HepG2 (cell line): ENCODE measurements around the gene BMF. TPM values are rescaled to one million over a fixed set of nuclear protein-coding genes. Genes with fewer than 3 reads are reported as not detected.

Source experiments
- ATAC-seq: fragments of 200-7000 bp; cut with Tn5 transposase; 3 replicates; pipeline ENCODE4 v1.9.1; 2020; ENCODE audit warnings: mild to moderate bottlenecking, moderate library complexity
- BruUV-seq: library from RNA; stranded (reverse); fragments of 400-500 nt; replicated peaks from 2 replicates; lab custom pipeline; 2021; lab: Mats Ljungman, UMichigan
- CTCF ChIA-PET: fragments of 300-600 bp; formaldehyde crosslinking; extraction: SDS; loops from one replicate; lab custom pipeline; 2021; ENCODE audit warnings: low total read pairs, inconsistent platforms, low intra/inter-chr PET ratio; lab: Yijun Ruan, JAX
- POLR2A ChIA-PET: fragments of 350-600 bp; sonication (Branson Sonifier 250); formaldehyde crosslinking; loops from one replicate; lab custom pipeline; 2020; ENCODE audit warnings: antibody characterized with exemption, inconsistent platforms; lab: Yijun Ruan, JAX
- DNase-seq: peaks from one replicate; pipeline ENCODE4 v3.0.0-alpha.2; 2015; ENCODE audit warnings: low spot score
- FAIRE-seq: peaks from 3 replicates; lab custom pipeline; 2011; peaks lifted over from hg19 to GRCh38; lab: Jason Lieb, UNC
- H2AFZ ChIP-seq: one replicate; pipeline ENCODE4 v1.6.1; 2011; ENCODE audit warnings: low read length, inconsistent platforms
- H3K27ac ChIP-seq: fragments of 300-600 bp; 3 replicates; pipeline ENCODE4 v1.8.0; 2011; ENCODE audit warnings: mixed run types, mild to moderate bottlenecking, mixed read lengths, low read length, inconsistent platforms; ENCODE audit not compliant: insufficient read depth; ENCODE audit errors: extremely low read length
- H3K27me3 ChIP-seq, 2 experiments: fragments of 200-600 bp in 1 of 2; 2 replicates in 1 of 2; 3 replicates in 1 of 2; pipeline versions ENCODE4 v1.6.0 to v1.8.0; 2011; ENCODE audit warnings: low read length in 2 of 2, mild to moderate bottlenecking in 2 of 2, moderate library complexity in 2 of 2, inconsistent platforms in 1 of 2; ENCODE audit not compliant: insufficient read depth in 2 of 2, control insufficient read depth in 1 of 2
- H3K36me3 ChIP-seq, 2 experiments: fragments of 200-600 bp in 1 of 2; replicated peaks in 1 of 2; 2 replicates in 1 of 2; 3 replicates in 1 of 2; pipeline versions ENCODE4 v1.5.1 to v1.8.0; 2011; ENCODE audit warnings: low read length in 2 of 2, inconsistent platforms in 1 of 2; ENCODE audit not compliant: insufficient read depth in 2 of 2, control insufficient read depth in 1 of 2
- H3K4me1 ChIP-seq: 2 replicates; pipeline ENCODE4 v1.5.1; 2012; ENCODE audit warnings: low read length, inconsistent platforms; ENCODE audit not compliant: insufficient read depth
- H3K4me2 ChIP-seq: 2 replicates; pipeline ENCODE4 v1.6.0; 2011; ENCODE audit warnings: low read depth, low read length, inconsistent platforms
- H3K4me3 ChIP-seq, 3 experiments: fragments of 200-600 bp in 1 of 3; sonication (generic), shearing (Covaris generic) in 1 of 3; replicated peaks in 1 of 3; 2 replicates each; pipeline ENCODE4 v1.5.1; 2011 to 2016; ENCODE audit warnings: low read length in 3 of 3, inconsistent platforms in 2 of 3, low read depth in 2 of 3, mild to moderate bottlenecking in 2 of 3, control low read depth in 1 of 3, mixed read lengths in 1 of 3; ENCODE audit not compliant: insufficient read depth in 1 of 3
- H3K79me2 ChIP-seq: one replicate; pipeline ENCODE4 v1.6.1; 2011; ENCODE audit warnings: low read length, inconsistent platforms; ENCODE audit not compliant: insufficient read depth
- H3K9ac ChIP-seq: 2 replicates; pipeline ENCODE4 v1.6.0; 2011; ENCODE audit warnings: mild to moderate bottlenecking, low read depth, low read length, inconsistent platforms; ENCODE audit not compliant: insufficient read depth
- H3K9me3 ChIP-seq: 2 replicates; pipeline ENCODE4 v1.5.1; 2012; ENCODE audit warnings: mild to moderate bottlenecking, low read length
- H4K20me1 ChIP-seq: 2 replicates; pipeline ENCODE4 v1.6.0; 2011; ENCODE audit warnings: inconsistent platforms, mild to moderate bottlenecking, low read length, moderate library complexity; ENCODE audit not compliant: insufficient read depth
- BRD4 ChIP-seq: sonication (generic); formaldehyde crosslinking; IDR thresholded peaks from 2 replicates; pipeline ENCODE4 v1.4.0; 2020; ENCODE audit warnings: missing genetic modification reagents
- HOXA3 ChIP-seq: sonication (generic); formaldehyde crosslinking; IDR thresholded peaks from 2 replicates; pipeline ENCODE4 v1.5.0; 2020; ENCODE audit warnings: missing genetic modification reagents
- NFAT5 ChIP-seq: sonication (generic); formaldehyde crosslinking; IDR thresholded peaks from 2 replicates; pipeline ENCODE4 v1.4.0; 2020; ENCODE audit warnings: missing genetic modification reagents
- PCBP2 ChIP-seq: fragments of 200-400 bp; formaldehyde crosslinking; optimal IDR thresholded peaks from 2 replicates; pipeline ENCODE3; 2018; ENCODE audit warnings: low read length, low read depth; ENCODE audit not compliant: poor library complexity, severe bottlenecking
- WGBS: methylation state at CpG from one replicate; pipeline ENCODE4 v1.1.6; 2017; ENCODE audit warnings: low lambda C conversion rate; 5-methylcytosine and 5-hydroxymethylcytosine counted together
- in situ Hi-C: cut with HindIII; loops from 2 replicates; pipeline ENCODE4 v1.10.0; 2017; ENCODE audit warnings: low pct_unique_long_range_greater_than_20kb; ENCODE audit not compliant: extremely low pct_ligation_motif_present
- intact Hi-C: fragments of 100-400 bp; cut with micrococcal nuclease; formaldehyde crosslinking; loops from one replicate; pipeline ENCODE4 v1.10.0; 2022; ENCODE audit not compliant: unreplicated experiment
- polyA plus RNA-seq, 8 experiments: library from polyadenylated mRNA; depleted of rRNA in 3 of 8; stranded (reverse) in 7 of 8; unstranded in 1 of 8; fragments of >200 nt; fragmentation: Illumina TruSeq in 4 of 8; extraction: Trizol in 4 of 8; gene quantifications; 2 replicates each; pipeline versions ENCODE4 v1.2.1 to v1.2.3, GENCODE V29; 2011 to 2016; ENCODE audit warnings: low read depth in 4 of 8, missing spikeins in 1 of 8, mixed read lengths in 1 of 8; ENCODE audit not compliant: insufficient read depth in 1 of 8
- total RNA-seq, 5 experiments: library from RNA; depleted of rRNA; stranded (reverse); fragments of >200 nt; fragmentation: Illumina TruSeq; extraction: Trizol; gene quantifications; 2 replicates each; pipeline ENCODE4 v1.2.3, GENCODE V29; 2016; ENCODE audit warnings: low read depth in 1 of 5

BMF gene
- total and polyA plus RNA-seq, 2 of the 13 experiments (the other 11 are each of a cell fraction or from before 2014, with no cell fraction given): 8.7 to 15.9 TPM

- no peaks in the 10 kb centered on the region for H3K79me2 ChIP-seq
- H3K36me3 ChIP-seq: no peaks in the 10 kb centered on the region
- H3K4me1 ChIP-seq: peaks cover 33% of the 10 kb centered on the region
- no peak overlapping the region for H3K4me3 ChIP-seq
- no peaks in the 10 kb centered on the region for H4K20me1 ChIP-seq
- no peak for FAIRE-seq
- POLR2A ChIA-PET: no interaction called here
- in situ Hi-C loops (no loop called here), intact Hi-C loops (no loop called here)
- DNase-seq: no peak
- CTCF ChIA-PET: no interaction called here
- H3K27me3 ChIP-seq: no peaks in the 10 kb centered on the region
- H2AFZ ChIP-seq: no peak overlapping the region
- H3K9me3 ChIP-seq: no peaks in the 10 kb centered on the region
- BruUV-seq: no TSS peak
- H3K9ac ChIP-seq: no peak overlapping the region
- ATAC-seq: no peak
- 60% methylated on average over 1 of the region's 2 CpGs for WGBS
- H3K27ac ChIP-seq: no peak overlapping the region
- no peak for TF ChIP-seq BRD4 (CRISPR knock-in tag)
- TF ChIP-seq PCBP2: no peak
- no peak for TF ChIP-seq NFAT5 (CRISPR knock-in tag)
- no peak for TF ChIP-seq HOXA3 (CRISPR knock-in tag)
- H3K4me2 ChIP-seq: no peak overlapping the region
Measured at GRCh38 chr15:40063563-40064011, 45.1 kb downstream of the BMF start.
